ENCODE data around the gene LRRTM4.
"Not testable (repeated sequence)": the region's sequence is repeated elsewhere in the genome, so short reads cannot be mapped to it uniquely, and the experiment has no call there.

Gene LRRTM4

DNA sequence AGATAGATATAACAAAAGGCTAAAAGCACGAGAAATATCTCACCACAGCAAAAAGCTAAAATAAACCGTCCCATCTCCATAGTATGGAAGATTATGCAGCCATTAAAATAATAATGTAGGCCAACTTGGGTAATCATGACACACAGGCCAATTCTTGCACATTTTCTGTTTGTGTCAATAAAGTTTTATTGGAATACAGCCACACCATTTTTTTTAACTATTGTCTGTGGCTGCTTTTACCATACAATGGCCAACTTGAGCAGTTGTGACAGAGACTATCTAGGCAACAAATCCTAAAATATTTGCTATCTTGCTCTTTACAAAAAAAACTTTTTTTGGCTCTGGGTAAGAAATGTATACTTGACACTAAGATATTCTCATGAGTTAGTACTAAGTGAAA lies 212.5 kb downstream of the LRRTM4 start:
- no peak for DNase-seq

DNA sequence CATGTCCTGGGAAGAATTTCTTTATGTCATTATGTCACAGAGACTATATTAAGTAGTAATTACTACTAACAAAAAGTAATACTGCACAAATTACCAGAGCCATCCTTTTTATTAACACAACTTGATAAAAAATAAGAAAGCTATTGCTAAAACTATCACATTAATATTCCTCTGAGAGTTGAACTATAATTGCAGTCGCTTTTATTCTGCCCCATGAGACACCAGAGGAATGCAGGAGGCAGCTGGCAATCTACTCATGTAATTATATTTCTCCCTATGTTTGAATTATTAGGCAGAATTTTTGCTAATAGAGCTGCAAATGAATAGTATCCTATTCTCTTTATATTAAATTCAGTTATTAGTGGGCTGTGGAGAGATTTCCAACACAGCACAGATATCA lies 220.7 kb downstream of the LRRTM4 start:
- no peak for DNase-seq

DNA sequence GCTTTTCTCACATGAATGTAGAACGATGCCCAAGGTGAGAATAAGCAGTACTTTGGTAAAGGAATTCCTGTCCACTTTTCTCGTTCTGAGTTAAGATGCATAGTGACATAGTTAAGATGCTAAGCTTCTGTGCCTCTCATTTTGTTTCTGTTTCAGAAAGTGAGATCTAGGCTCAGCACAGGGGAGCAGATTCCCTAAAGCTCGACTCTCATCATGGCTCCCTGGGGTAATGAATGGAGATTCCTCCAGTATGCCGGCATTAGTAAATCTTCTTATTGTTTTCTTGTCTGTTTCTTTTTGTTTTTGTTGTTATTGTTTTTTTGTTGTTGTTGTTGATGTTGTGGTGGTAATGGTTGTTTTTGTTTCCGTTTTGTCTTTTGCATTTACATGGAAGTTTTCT lies 225.4 kb downstream of the LRRTM4 start:
- DNase-seq, result no peak

DNA sequence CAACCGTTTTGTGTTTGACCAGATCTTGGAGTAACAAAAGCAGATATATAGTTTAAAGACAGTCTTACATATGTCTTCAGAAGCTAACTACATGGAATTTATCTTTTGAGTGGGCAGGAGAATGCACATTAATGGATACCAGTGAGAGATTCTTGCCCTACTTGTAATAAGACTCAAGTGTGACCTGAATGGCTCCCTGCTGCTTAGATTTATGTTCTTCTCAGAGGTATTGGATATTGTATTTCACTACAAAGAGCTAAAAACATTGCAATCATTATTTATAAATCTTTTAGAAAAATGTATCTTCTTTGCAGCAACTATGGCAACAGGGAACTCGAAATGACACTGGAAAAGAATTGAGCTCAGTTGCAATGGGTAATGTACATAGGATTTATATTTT lies 227.7 kb downstream of the LRRTM4 start:
- no peak for DNase-seq

DNA sequence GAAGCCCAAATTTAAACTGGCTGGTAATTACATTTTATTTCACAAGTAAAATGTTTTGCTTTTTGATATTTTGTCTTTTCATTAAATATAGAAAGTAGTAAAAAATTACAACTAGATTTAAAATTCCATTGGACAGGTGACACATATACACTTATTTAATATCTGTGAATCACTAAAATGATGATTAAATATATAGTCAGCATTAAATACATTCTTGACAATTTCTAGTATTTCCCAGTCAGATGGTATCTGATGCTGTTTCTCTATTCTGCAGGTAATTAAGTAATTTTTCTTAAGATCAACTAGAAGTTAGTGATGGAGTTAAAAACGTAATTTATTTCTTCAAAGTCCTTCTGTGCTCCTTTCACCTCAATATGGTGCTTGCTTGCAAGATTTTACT lies 237.8 kb downstream of the LRRTM4 start:
- DNase-seq, result no peak

DNA sequence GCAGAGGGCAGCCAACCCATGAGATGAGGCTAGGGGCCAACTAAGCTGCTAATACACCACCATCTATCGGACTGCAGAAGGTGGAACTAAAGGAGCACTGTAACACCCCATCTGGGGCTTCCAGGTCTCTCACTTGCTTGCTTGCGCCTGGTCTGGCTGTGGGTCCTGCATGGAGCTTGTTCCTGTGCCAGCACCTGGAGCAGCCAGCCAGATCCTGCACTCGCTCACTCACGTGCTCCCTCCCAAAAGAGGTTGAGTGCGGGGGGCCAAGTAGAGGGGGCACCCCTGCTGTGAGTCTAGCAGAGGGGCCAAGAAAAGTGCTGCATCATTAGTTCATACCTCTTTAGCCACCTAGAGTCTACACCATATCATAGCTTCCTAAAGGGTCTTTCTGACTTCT lies 250.9 kb downstream of the LRRTM4 start:
- no peak for DNase-seq

DNA sequence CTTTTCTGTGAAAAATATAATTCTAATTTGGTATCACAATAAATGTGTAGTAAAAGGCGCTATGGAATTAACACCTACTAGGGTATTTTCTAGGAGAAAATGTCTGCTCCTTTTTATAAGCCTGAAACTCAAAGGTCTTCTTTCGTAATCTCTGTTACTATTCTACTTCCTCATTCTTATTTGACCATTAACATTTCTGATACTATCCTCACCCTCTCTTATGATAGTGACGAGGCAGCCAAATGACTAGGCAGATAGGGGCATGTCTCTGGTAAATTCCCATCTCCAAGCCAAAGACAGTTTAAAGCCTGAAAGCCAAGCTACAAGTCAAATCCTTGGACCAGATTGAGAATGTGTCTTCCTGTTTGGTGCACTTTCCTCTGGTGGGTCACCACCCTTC lies 251.7 kb downstream of the LRRTM4 start:
- no peak for DNase-seq

DNA sequence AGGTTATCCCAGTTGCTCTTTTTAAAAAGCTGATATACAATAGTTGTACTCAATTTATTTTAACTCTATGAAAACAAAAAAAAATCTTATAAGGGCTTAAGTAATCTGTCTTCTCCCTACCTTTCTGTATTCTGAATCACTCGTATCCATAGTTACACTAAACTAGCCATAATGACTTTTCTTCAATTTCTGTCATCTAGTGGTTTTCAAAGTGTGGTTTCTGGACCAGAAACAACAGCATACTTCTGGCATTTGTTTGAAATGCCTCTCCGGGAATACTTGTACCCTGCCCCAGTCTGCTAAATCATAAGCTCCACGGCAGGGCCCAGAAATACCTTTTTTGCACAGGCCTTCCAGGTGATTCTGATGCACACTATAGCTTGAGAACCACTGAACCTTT lies 253.6 kb downstream of the LRRTM4 start:
- DNase-seq, result no peak

DNA sequence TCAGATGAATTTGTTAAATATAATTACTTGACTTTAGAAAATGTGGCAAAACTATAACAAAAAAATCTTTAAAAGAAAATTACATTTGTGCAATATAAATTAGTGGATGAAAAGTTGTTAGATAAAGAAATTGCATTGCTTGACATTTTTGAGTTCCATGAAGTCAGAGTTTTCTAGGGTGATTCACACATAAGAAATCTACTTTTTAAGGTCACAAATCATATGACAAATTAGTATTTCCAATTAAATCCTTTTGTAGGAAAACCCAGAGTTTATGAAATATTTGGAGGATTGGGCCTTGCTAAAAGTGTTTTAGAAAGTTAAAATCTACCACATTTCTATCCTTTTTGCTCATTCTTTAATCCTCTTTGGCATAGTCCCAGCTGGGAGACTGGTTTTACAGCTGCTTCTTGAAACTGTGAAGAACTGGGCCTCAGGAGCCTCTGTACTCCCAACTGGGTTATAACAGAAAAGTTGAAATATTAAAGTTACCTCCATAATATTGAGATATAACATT lies 289.2 kb downstream of the LRRTM4 start:
- DNase-seq, result no peak

DNA sequence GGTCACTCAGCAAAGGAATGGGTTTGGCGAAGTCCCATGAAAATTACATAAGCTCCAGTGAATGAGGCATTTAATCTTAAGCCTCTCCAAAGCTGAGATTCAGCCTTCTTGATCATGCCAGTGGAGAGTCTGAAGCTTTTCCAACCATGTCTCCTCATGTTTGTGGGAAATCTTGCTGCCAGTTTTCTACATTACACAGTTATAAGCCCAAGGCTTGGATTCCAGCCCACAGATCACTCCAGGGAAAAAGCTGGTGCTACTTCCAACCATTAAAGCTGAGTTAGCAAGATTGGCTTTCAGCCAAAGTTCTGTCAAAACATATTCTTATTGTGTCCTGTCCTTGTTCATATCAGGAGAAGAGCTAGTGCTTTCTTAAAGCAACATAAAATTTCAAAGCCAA lies 293.8 kb downstream of the LRRTM4 start:
- no peak for DNase-seq

DNA sequence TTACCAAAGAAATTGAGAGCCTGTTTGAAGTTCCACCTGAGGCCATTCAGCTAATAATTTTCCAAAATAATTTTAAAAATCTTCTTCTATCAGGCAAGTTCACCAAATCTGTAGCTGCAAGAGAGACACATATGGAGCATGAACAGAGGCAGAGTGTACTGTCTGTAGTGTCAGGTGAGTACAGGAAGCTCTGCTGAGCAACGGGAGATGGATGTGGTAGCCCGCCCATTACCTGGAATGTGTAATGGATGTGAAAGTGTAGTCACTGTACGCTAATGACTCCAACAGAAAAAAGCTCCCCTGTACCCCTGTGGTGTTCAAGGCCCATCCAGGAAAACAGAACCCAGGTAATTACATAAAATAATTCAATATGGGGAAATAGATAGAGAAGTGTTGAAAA lies 311.5 kb downstream of the LRRTM4 start:
- no peak for DNase-seq

DNA sequence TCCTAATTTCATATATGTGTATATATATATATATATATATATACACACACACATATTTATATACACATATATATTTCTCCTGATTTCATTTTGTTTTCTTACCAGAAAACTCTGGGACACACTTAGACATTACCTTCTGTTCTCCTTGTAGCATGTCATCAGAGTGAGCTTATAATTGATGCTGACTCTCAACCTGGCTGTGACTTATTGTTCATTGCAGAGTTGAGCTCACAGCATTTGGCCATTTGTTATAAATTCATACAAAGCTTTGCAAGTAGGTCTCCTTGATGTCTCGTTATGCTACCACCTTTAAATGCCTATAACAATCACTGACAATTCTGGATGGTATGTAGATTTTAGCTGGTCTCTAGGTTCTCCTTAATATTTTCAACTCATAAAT lies 314.8 kb downstream of the LRRTM4 start:
- DNase-seq, result no peak

DNA sequence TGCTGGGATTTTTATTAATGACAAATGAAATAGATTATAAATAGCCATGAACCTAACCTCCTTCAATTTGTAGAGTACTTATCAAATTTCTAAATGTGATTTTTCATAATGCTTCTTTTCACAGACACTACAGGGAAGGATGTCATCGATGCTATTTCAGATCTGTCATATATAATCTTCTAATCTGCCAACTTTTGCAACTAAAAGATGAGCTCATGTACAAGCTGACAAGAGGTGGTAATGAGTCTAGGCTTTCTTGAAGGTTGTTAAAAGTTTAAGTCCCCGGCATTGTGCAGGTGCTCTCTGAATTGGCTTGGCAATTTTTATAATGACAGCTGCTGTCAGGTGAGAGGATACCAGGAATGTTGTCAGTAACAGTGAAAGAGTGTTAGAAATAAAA lies 320.4 kb downstream of the LRRTM4 start:
- DNase-seq, result no peak

DNA sequence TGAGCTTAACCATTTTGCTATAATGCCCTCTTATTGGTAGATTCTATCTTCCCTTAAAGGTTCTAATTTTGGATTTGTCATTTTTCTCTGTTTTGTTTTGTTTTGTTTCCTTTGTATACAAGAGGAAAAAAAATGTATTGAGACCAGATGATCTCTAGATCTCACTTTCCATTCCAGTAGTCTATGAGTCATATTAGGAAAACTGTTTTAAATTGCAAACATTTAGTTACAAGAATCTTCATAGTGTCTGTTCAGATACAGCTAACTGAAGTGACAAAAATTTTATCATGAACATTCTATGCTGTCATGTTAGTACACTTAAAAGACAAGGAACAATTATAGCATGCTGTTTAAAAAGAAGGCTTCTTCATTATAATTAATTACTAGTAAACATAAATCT lies 322.8 kb downstream of the LRRTM4 start:
- no peak for DNase-seq

DNA sequence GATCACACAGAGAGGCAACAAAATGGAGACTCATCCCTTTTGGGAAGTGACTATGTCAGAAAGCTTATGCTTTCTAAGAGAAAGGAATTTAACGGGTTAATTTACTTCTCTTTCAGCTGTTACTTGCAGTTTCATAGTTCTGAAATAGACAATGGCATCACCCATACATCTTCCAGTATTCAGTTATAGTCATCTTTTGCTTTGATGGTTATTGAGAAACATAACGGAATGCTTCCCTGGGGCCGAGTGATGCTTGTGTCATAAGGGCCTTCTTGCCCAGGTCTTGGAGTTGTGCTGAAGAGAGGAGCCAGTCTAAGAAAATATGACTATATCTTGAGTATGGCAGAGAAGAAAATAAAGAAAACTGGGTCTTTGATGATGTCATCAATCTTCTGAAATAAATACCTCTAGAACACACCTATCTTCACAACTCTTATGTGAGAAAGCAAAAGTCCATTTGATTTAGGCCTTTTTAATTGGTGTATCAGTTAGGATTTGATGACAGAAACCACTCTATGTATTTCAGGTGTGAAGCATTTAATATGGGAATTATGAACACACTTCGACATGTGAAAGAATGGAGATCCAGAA lies 328.2 kb downstream of the LRRTM4 start:
- DNase-seq, result no peak

DNA sequence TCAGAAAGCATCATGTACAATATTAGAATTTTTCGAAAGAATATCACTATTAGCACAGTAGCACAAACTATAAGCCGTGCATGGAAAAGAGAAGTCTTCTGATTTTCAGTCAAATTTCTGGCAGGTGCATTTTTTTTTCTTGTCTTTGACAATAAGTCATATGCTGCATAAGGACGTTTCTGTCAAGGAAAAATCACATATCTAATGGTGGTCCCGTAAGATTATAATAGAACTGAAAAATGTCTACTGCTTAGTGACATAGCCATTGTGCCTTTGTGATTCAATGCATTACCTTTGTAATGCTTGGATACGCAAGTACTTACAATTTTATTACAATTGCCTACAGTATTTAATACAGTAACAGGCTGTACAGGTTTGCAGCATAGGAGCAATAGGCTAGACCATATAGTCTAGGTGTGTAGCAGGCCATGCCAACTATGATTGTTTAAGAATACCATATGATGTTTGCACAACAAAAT lies 329.3 kb downstream of the LRRTM4 start:
- DNase-seq, result no peak

DNA sequence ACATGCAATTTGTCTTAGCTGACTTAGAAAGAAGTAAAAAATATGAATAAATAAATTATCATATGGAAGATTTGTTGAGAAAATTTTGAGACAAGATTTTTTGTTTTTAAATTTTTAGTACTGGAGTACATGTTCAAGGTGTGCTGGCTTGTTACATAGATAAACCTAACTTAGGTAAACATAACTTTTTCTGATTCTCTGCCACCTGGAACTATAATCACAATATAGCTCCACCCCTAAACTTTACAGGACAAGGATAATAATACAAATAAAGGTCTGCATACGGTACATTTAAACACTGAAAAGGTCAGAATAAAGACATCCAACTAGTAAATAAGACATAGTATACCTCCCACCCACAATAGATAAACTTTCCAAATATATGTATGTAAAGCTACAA lies 330.5 kb downstream of the LRRTM4 start:
- no peak for DNase-seq

DNA sequence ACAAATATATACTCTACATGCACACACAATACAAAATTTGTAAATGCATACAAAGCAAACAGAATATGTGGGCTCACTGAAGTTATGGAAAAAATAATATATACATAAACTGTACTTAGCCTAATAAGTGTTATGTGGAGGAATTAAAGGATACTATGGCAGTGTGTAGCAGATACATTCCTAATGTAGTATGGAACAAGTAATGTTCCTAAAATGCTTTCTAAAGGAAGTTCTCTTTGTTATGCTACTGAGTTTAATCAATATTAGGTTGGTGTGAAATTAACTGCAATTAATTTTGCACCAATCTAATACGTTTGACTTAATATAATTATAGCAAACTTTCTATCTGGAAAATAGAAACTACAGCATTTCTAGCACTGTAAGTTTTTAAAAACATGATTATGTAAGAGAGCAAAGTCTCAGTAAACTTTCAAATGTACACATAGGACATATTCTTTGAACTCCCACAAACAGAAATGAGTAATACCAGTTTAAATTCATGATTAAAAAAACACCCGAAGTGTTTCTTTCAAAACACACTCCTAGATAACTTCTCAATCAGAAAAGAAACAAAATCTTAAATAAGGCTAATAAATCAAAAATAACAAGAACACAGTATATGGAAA lies 331.3 kb downstream of the LRRTM4 start:
- no peak for DNase-seq

DNA sequence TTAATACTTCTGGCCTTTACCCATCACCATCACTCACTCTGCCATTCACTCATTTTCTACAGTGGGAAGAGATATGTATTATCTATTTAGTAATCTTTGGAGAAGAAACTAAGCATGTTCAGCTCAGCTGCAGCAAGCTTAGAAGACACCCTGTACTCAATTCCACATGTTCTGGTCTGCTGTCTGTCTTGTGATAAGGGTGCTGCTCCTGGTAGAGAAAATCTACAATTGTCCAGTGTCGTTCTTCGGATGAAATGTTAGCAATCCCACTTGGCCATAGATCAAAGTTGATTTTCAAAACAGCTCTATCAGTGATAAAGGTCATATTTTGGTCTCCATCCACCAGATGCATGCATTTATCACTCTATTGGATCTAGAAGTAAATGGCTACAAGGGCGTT lies 337.1 kb downstream of the LRRTM4 start:
- no peak for DNase-seq

DNA sequence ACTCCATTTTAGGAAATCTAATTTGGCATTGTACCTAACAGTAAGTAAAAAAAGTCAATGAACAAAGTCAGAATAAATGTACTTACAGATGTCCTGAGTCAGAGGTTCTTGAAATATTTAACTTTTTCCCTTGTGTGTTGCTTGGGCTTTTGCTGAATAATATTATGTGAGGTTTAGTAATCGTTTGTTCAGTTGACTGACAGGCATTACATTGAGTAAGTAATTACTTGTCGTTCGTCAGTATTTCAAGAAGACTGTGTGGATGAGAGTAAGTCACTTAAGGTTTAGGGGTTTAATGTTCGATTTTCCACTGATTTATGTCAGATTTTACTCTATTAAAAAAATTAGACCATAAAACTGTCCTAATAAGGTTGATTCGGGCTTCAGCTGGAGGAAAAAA lies 342.9 kb downstream of the LRRTM4 start:
- DNase-seq, result no peak

DNA sequence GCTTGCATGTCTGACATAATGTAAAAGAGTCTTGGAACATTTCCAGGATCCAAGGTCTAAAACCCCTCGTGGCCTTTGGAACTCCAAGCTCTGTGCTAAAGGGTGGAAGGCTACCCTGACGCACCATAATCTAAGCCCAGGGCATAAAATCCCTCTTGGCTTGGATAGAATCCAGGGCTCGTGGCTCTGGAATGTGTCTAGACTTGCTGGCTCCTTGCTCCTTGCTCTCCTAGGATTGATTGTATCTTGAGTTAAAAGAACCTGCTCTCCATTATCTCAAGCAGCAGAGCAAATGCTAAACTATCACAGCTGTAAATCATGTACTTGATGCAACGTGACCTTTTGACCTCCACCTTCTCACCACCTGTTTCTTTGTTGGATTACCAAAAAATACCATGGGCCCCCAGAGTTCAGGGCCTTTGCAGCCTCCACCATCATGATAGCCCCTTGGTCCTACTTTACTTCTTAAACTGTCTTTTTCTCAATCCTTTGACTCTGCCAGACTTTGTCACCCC lies 346.9 kb downstream of the LRRTM4 start:
- not testable (repeated sequence) for DNase-seq

DNA sequence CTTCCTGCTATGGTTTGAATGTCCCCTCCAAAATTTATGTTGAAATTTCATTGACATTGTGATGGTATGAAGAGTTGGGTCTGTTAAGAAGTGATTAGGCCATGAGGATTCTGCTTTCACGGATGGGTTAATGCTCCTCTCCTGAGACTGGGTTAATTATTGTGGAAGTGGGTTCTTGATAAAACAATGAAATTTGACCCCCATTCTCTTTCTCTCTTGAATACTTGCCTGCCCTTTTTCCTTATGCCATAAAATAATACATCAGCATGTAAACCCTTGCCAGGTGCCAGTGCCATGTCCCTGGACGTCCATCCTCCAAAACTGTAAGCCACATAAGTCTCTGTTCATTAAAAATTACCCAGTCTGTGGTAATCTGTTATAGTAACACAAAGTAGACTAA lies 352.8 kb downstream of the LRRTM4 start:
- DNase-seq, result no peak

DNA sequence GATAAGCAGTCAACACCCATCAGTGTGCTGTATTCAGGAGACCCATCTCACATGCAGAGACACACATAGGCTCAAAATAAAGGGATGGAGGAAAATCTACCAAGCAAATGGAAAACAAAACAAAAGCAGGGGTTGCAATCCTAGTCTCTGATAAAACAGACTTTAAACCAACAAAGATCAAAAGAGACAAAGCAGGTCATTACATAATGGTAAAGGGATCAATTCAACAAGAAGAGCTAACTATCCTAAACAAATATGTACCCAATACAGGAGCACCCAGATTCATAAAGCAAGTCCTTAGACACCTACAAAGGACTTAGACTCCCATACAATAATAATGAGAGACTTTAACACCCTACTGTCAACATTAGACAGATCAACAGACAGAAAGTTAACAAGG lies 358.2 kb downstream of the LRRTM4 start:
- not testable (repeated sequence) for DNase-seq

DNA sequence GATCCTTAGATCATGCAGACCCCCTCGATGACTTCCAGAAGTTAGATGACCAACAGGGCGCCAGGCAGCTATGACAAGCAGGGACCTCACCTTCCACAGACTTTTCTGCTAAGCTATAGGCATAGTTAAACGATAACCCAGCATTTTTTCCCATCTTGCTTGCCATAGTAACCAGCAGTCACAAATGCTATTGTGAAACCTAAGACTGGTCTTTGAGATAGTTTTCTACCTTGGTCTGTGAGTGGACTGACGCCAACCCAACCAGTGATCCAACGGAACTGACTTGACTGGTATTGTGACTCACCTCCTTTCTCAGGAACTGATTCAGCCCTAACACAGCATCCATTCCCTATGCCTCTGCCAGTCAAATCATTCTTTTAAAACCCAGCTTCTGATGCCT lies 361.2 kb downstream of the LRRTM4 start:
- no peak for DNase-seq

DNA sequence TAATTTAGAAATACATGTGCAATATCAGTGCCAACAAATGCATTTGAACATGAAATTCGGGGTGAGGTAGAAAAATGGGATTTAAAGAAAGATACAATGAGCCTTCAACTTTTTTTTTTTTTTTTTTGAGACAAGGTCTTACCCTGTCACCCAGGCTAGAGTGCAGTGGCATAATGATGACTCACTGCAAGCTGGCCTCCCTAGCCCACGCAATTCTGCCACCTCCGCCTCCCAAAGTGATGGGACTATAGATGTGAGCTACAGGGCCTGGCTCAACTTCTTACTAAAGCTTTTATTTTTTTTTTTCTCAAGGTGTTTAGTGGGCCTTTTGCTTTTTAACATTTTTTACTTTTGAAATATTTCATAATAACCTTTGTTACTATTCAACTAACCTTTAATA lies 365.6 kb downstream of the LRRTM4 start:
- DNase-seq, result no peak

Data from activated CD4-positive, alpha-beta T cell treated with anti-CD3 and anti-CD28 coated beads, Interleukin-10, Interleukin-2, amounts not matched to agents 100 ng/mL and 50 ng/mL, durations not matched to agents 16 hours and 8 hours (primary cell).